H9 (cell line): Measurements from ENCODE around the gene PFKFB2. TPM values are rescaled to one million over a fixed set of nuclear protein-coding genes. Genes with fewer than 3 reads are reported as not detected.
A peak's percentile ranks its signal among the peaks of the same experiment; 100 is the strongest.

Experiments
- DNase-seq: peaks from one replicate; pipeline ENCODE4 v3.0.0-alpha.2; 2017
- H2AFZ ChIP-seq: one replicate; pipeline ENCODE4 v1.6.1; 2013; ENCODE audit warnings: mild to moderate bottlenecking, low read length, control low read depth, moderate library complexity
- H2AK5ac ChIP-seq: 2 replicates; pipeline ENCODE4 v1.6.1; 2013; ENCODE audit warnings: low read length, control low read depth, mixed read lengths; ENCODE audit not compliant: insufficient read length
- H2BK120ac ChIP-seq: one replicate; pipeline ENCODE4 v1.6.1; 2013; ENCODE audit warnings: low read depth, mild to moderate bottlenecking, low read length, control low read depth, inconsistent platforms; ENCODE audit not compliant: poor library complexity, severe bottlenecking
- H2BK12ac ChIP-seq: 2 replicates; pipeline ENCODE4 v1.6.1; 2013; ENCODE audit warnings: low read length, control low read depth, mixed read lengths, low read depth; ENCODE audit not compliant: insufficient read length
- H2BK15ac ChIP-seq: 2 replicates; pipeline ENCODE4 v1.6.1; 2013; ENCODE audit warnings: low read depth, low read length, control low read depth
- H2BK20ac ChIP-seq: one replicate; pipeline ENCODE4 v1.6.1; 2013; ENCODE audit warnings: low read depth, mild to moderate bottlenecking, low read length, control low read depth, inconsistent platforms; ENCODE audit not compliant: poor library complexity, severe bottlenecking
- H2BK5ac ChIP-seq: 2 replicates; pipeline ENCODE4 v1.6.1; 2013; ENCODE audit warnings: low read length, control low read depth, mixed read lengths; ENCODE audit not compliant: insufficient read length
- H3K14ac ChIP-seq: 2 replicates; pipeline ENCODE4 v1.6.1; 2013; ENCODE audit warnings: low read length, control low read depth; ENCODE audit not compliant: insufficient read depth
- H3K18ac ChIP-seq: 2 replicates; pipeline ENCODE4 v1.6.1; 2013; ENCODE audit warnings: low read depth, mild to moderate bottlenecking, mixed read lengths, low read length, control low read depth; ENCODE audit not compliant: insufficient read length
- H3K23ac ChIP-seq: 2 replicates; pipeline ENCODE4 v1.6.1; 2013; ENCODE audit warnings: low read length, control low read depth, mixed read lengths, low read depth; ENCODE audit not compliant: insufficient read length
- H3K23me2 ChIP-seq: 2 replicates; pipeline ENCODE4 v1.6.1; 2013; ENCODE audit warnings: low read depth, mild to moderate bottlenecking, mixed read lengths, low read length, control low read depth; ENCODE audit not compliant: insufficient read length, poor library complexity, severe bottlenecking
- H3K27ac ChIP-seq: 2 replicates; pipeline ENCODE4 v1.5.1; 2013; ENCODE audit warnings: low read length, control low read depth, mixed read lengths, low read depth; ENCODE audit not compliant: insufficient read length
- H3K27me3 ChIP-seq: 2 replicates; pipeline ENCODE4 v1.6.1; 2013; ENCODE audit warnings: low read length, control low read depth, inconsistent platforms; ENCODE audit not compliant: insufficient read depth
- H3K4ac ChIP-seq: 2 replicates; pipeline ENCODE4 v1.6.1; 2013; ENCODE audit warnings: low read depth, mild to moderate bottlenecking, control low read depth, inconsistent platforms, low read length, moderate library complexity
- H3K4me1 ChIP-seq: 2 replicates; pipeline ENCODE4 v1.6.1; 2013; ENCODE audit warnings: low read length, control low read depth, inconsistent platforms; ENCODE audit not compliant: insufficient read depth
- H3K4me2 ChIP-seq: 2 replicates; pipeline ENCODE4 v1.6.1; 2013; ENCODE audit warnings: low read length, control low read depth, mixed read lengths; ENCODE audit not compliant: insufficient read length, insufficient read depth
- H3K56ac ChIP-seq: 2 replicates; pipeline ENCODE4 v1.6.1; 2013; ENCODE audit warnings: low read depth, mild to moderate bottlenecking, mixed read lengths, low read length, control low read depth; ENCODE audit not compliant: insufficient read length
- H3K79me1 ChIP-seq: 2 replicates; pipeline ENCODE4 v1.6.1; 2013; ENCODE audit warnings: low read depth, mild to moderate bottlenecking, moderate library complexity, low read length, control low read depth, inconsistent platforms; ENCODE audit not compliant: insufficient read depth, poor library complexity, severe bottlenecking
- H3K79me2 ChIP-seq: 2 replicates; pipeline ENCODE4 v1.6.1; 2013; ENCODE audit warnings: low read length, control low read depth, inconsistent platforms; ENCODE audit not compliant: insufficient read depth
- H3K9ac ChIP-seq: 2 replicates; pipeline ENCODE4 v1.6.1; 2013; ENCODE audit warnings: low read length, control low read depth, mixed read lengths; ENCODE audit not compliant: insufficient read length; ENCODE audit errors: extremely low read depth
- H3K9me3 ChIP-seq: one replicate; pipeline ENCODE4 v1.6.1; 2013; ENCODE audit warnings: low read depth, low read length, inconsistent platforms; ENCODE audit not compliant: control insufficient read depth
- H3T11ph ChIP-seq: one replicate; pipeline ENCODE4 v1.6.1; 2013; ENCODE audit warnings: mild to moderate bottlenecking, low read length, control low read depth, inconsistent platforms
- H4K20me1 ChIP-seq: one replicate; pipeline ENCODE4 v1.6.1; 2013; ENCODE audit not compliant: control insufficient read depth, insufficient read length, insufficient read depth
- H4K5ac ChIP-seq: 2 replicates; pipeline ENCODE4 v1.6.1; 2013; ENCODE audit warnings: low read depth, mild to moderate bottlenecking, mixed read lengths, low read length, control low read depth; ENCODE audit not compliant: insufficient read length
- H4K8ac ChIP-seq: replicated peaks from 2 replicates; pipeline ENCODE4 v1.6.1; 2013; ENCODE audit warnings: low read length, control low read depth, mixed read lengths, low read depth; ENCODE audit not compliant: insufficient read length
- H4K91ac ChIP-seq: 2 replicates; pipeline ENCODE4 v1.6.1; 2013; ENCODE audit warnings: low read depth, mild to moderate bottlenecking, moderate library complexity, mixed read lengths, low read length, control low read depth; ENCODE audit not compliant: insufficient read length
- H3K27ac Mint-ChIP-seq, 3 experiments: 2 replicates in 2 of 3; 3 replicates in 1 of 3; pipeline ENCODE4 v1.8.0; 2020 to 2021; ENCODE audit warnings: mixed read lengths in 3 of 3, mild to moderate bottlenecking in 1 of 3, moderate library complexity in 1 of 3
- H3K27me3 Mint-ChIP-seq: 2 replicates; pipeline ENCODE4 v1.8.0; 2021; ENCODE audit warnings: low read depth, mild to moderate bottlenecking, moderate library complexity, mixed read lengths
- H3K36me3 Mint-ChIP-seq, 3 experiments: 2 replicates in 2 of 3; 3 replicates in 1 of 3; pipeline ENCODE4 v1.8.0; 2020 to 2021; ENCODE audit warnings: low read depth in 3 of 3, mixed read lengths in 3 of 3; ENCODE audit not compliant: insufficient read depth in 1 of 3
- H3K4me1 Mint-ChIP-seq, 2 experiments: 2 replicates each; pipeline ENCODE4 v1.8.0; 2020; ENCODE audit warnings: mixed read lengths in 2 of 2
- H3K4me3 Mint-ChIP-seq, 2 experiments: 2 replicates in 1 of 2; 3 replicates in 1 of 2; pipeline ENCODE4 v1.8.0; 2020 to 2021; ENCODE audit warnings: mild to moderate bottlenecking in 2 of 2, mixed read lengths in 2 of 2, moderate library complexity in 1 of 2
- H3K9me3 Mint-ChIP-seq, 2 experiments: 2 replicates in 1 of 2; 3 replicates in 1 of 2; pipeline ENCODE4 v1.8.0; 2020; ENCODE audit warnings: mild to moderate bottlenecking in 2 of 2, mixed read lengths in 2 of 2, moderate library complexity in 1 of 2
- WGBS: extraction: QIAGEN DNeasy Blood & Tissue Kit; methylation state at CpG from one replicate; pipeline ENCODE4 v1.1.7; 2013; ENCODE audit warnings: missing lambda C conversion rate, low lambda C conversion rate, mixed read lengths; ENCODE audit not compliant: insufficient read length; ENCODE audit errors: extremely low coverage; 5-methylcytosine and 5-hydroxymethylcytosine counted together
- total RNA-seq: library from RNA; stranded (reverse); gene quantifications from 2 replicates; pipeline ENCODE4 v1.2.1, GENCODE V29; 2021
- TF ChIP-seq, protein P1 (sequence below): fragments of 200-600 bp; sonication (generic); conservative IDR thresholded peaks from 3 replicates; pipeline ENCODE4 v1.8.0; 2021; ENCODE audit warnings: antibody characterized with exemption, mild to moderate bottlenecking

PFKFB2 gene
- total RNA-seq, 1 experiment from 2014 or later, result 14.6 TPM

DNA sequence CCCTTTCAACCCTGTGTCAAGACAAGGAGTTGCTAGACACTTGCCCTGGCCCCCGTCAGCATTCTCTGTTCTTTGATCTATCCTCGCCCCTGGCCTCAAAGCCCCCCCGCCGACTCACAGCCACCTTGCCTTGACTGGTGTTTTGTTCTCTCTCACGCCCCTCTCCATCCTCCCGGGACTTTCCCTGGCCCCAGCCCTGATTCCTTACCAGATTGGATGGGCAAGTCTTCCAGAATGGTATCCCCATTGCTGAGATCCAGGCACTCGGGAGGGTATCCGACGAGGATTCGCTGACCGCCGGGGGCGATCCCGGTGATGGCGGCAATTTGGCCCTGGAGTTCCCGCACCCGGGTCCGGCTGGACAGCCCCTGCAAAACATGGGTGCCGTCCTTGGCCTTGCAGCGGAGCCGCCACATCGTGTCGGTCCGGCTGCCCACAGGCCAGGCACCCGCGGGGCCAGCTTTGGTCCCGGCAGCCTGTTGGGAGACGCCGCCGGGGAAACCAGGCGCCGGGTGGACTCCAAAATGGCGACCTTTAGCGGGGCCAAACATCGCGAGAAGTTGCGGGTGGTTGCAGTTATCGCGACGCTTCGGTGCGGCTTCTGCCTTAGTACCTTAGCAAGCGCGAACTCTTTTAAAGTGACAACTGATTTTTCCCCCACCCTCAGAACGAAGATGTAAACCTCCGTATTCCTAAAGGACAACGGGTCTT is 2.4 kb upstream of the PFKFB2 start:
- Histone ChIP-seq H2BK20ac (no peak overlapping the region), H3K9me3 (no peaks in the 10 kb centered on the region), H3K9ac (peak overlapping the region; percentile 98), H3K56ac (no peak overlapping the region), H2AK5ac (no peak overlapping the region), H3K27me3 (no peaks in the 10 kb centered on the region), H3T11ph (no peak overlapping the region), H3K14ac (peak overlapping the region; percentile 94), H2BK120ac (no peak overlapping the region), H2BK15ac (no peak overlapping the region), H3K18ac (peak overlapping the region; percentile 96), H3K79me1 (no peaks in the 10 kb centered on the region), H3K23me2 (peaks cover 11% of the 10 kb centered on the region), H4K20me1 (no peaks in the 10 kb centered on the region), H3K23ac (no peak overlapping the region), H4K91ac (no peak overlapping the region), H2AFZ (peak overlapping the region; percentile 100), H4K5ac (peak overlapping the region; percentile 15), H2BK5ac (peak overlapping the region; percentile 9), H3K4me1 (peaks cover 3% of the 10 kb centered on the region; the same call in 1 of the 2 replicates), H3K27ac (peak overlapping the region; percentile 77), H2BK12ac (no peak overlapping the region), H3K4ac (no peak overlapping the region), H4K8ac (no peak overlapping the region), H3K79me2 (peaks cover 10% of the 10 kb centered on the region; the same call in 1 of the 2 replicates), H3K4me2 (peak overlapping the region; percentile 63)
- H3K4me1 Mint-ChIP-seq, result peaks cover 39 to 42% of the 10 kb centered on the region in 2 experiments
- H3K27ac Mint-ChIP-seq, result peak overlapping the region; percentile 99
- TF ChIP-seq, protein P1, sequence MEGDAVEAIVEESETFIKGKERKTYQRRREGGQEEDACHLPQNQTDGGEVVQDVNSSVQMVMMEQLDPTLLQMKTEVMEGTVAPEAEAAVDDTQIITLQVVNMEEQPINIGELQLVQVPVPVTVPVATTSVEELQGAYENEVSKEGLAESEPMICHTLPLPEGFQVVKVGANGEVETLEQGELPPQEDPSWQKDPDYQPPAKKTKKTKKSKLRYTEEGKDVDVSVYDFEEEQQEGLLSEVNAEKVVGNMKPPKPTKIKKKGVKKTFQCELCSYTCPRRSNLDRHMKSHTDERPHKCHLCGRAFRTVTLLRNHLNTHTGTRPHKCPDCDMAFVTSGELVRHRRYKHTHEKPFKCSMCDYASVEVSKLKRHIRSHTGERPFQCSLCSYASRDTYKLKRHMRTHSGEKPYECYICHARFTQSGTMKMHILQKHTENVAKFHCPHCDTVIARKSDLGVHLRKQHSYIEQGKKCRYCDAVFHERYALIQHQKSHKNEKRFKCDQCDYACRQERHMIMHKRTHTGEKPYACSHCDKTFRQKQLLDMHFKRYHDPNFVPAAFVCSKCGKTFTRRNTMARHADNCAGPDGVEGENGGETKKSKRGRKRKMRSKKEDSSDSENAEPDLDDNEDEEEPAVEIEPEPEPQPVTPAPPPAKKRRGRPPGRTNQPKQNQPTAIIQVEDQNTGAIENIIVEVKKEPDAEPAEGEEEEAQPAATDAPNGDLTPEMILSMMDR, result no peak
- H3K4me3 Mint-ChIP-seq, result peak overlapping the region; percentile 99 to 100
- no peaks in the 10 kb centered on the region; a peak in 1 of 5 replicates for H3K9me3 Mint-ChIP-seq
- no CpG with 5 or more reads among the region's 47 CpGs for WGBS
- peak; percentile 91 for DNase-seq
- peaks cover 1% of the 10 kb centered on the region for H3K27me3 Mint-ChIP-seq
- H3K36me3 Mint-ChIP-seq, result peaks cover 13 to 25% (median 20%) of the 10 kb centered on the region in 3 experiments; a peak in 6 of 7 replicates
